ENCODE data around the gene LUZP2.
"Not testable (repeated sequence)": the region's sequence is repeated elsewhere in the genome, so short reads cannot be mapped to it uniquely, and the experiment has no call there.

The LUZP2 gene

DNA sequence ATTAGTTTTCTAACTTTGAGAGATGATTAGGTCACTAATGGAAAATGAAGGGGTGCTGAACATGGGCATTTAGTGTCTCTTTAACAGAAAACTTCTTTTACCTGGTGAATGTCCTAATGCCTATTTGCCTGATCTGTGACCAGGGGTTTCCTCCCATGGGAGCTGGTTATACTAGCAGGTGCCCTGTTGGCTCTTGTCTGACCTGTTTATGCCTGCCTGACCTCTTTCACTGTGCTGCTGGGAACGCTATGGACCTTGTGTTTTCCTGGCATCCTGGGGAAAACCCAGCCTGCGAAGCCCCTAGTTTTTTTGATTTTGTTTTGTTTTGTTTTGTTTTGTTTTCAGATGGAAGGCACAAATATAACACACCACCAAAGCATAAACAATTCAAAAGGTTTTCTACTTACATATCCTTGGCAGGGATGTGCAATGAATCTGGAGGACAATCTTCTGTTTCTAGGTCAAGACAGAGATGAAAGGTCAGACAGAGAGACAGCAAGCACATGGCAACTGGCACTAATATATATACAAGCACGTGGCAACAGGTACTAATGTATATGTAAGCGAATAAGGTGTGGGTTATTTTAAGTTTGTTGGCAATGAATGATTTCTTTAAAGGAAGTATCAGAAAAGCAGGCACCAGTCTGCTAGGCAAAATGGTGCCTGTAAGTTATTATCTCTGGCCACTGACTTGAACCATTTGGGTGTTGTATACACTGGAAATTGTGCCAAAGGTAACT is 390.2 kb downstream of the LUZP2 start:
- Histone ChIP-seq H2BK120ac (ENCODE audit: insufficient read depth, low read length, poor library complexity) (no peak overlapping the region), H3K4me3 (ENCODE audit: low read depth, low read length) (no peak overlapping the region), H4K91ac (ENCODE audit: low read depth, low read length) (no peak overlapping the region), H3K4me1 (ENCODE audit: control insufficient read depth in 1 of 2, insufficient read depth in 2 of 2, low read length in 2 of 2) (no peaks in the 10 kb centered on the region), H3K79me2 (ENCODE audit: control insufficient read depth, insufficient read depth, low read length, poor library complexity) (no peaks in the 10 kb centered on the region), H3K4me2 (ENCODE audit: low read length) (no peak overlapping the region), H3K9me3 (ENCODE audit: insufficient read depth, low read depth, low read length) (no peaks in the 10 kb centered on the region), H3K27ac (ENCODE audit: low read depth, low read length) (no peak overlapping the region), H2AK5ac (ENCODE audit: low read length) (no peak overlapping the region), H2BK12ac (ENCODE audit: low read length) (no peak overlapping the region), H3K4ac (ENCODE audit: low read depth, low read length) (no peak overlapping the region), H2BK5ac (ENCODE audit: low read depth, low read length, poor library complexity) (no peak overlapping the region), H3K23ac (ENCODE audit: low read length) (no peak overlapping the region), H3K9ac (ENCODE audit: low read length) (no peak overlapping the region), H3K79me1 (ENCODE audit: low read length) (no peaks in the 10 kb centered on the region), H3K27me3 (ENCODE audit: insufficient read depth, low read length) (no peaks in the 10 kb centered on the region), H3K14ac (ENCODE audit: low read length) (no peak overlapping the region), H2AFZ (ENCODE audit: insufficient read depth, low read length, poor library complexity) (no peak overlapping the region), H3K36me3 (ENCODE audit: control insufficient read depth in 1 of 2, insufficient read depth in 2 of 2, low read length in 2 of 2) (no peaks in the 10 kb centered on the region), H4K8ac (ENCODE audit: low read depth, low read length) (no peak overlapping the region), H3K18ac (ENCODE audit: low read length) (no peak overlapping the region), H4K12ac (ENCODE audit: low read depth, low read length) (no peak overlapping the region)
- 100% methylated on average over 1 of the region's 4 CpGs for WGBS (ENCODE audit: extremely low coverage, insufficient coverage, insufficient read length)
- DNase-seq: no peak

DNA sequence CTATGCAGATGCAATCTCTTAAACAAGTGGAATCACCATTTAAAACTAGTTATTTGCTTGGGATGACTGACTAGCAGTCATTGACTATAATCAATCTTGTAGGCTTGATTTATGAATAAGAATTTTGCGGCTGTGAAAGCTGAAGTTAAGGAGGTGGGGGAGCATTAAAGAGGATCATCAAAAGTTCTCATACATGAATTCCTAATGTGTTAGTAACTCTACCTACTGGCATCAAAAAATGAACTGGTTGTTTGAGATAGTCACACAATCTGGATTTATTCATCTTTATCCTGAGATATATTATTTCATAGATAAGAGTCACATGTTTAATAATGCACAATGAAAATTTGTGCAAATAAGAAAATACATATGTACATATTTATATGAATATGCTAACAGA is 393.6 kb downstream of the LUZP2 start:
- H3K27ac ChIP-seq (ENCODE audit: low read depth, low read length): no peak overlapping the region
- H4K12ac ChIP-seq (ENCODE audit: low read depth, low read length): no peak overlapping the region
- no peak overlapping the region for H2BK12ac ChIP-seq (ENCODE audit: low read length)
- H3K9ac ChIP-seq (ENCODE audit: low read length): no peak overlapping the region
- no peak overlapping the region for H4K8ac ChIP-seq (ENCODE audit: low read depth, low read length)
- H2AK5ac ChIP-seq (ENCODE audit: low read length): no peak overlapping the region
- H2AFZ ChIP-seq (ENCODE audit: insufficient read depth, low read length, poor library complexity): no peak overlapping the region
- no peaks in the 10 kb centered on the region for H3K4me1 ChIP-seq (ENCODE audit: control insufficient read depth in 1 of 2, insufficient read depth in 2 of 2, low read length in 2 of 2)
- H3K4ac ChIP-seq (ENCODE audit: low read depth, low read length): no peak overlapping the region
- H3K4me3 ChIP-seq (ENCODE audit: low read depth, low read length): no peak overlapping the region
- no peak overlapping the region for H3K18ac ChIP-seq (ENCODE audit: low read length)
- no peaks in the 10 kb centered on the region for H3K79me2 ChIP-seq (ENCODE audit: control insufficient read depth, insufficient read depth, low read length, poor library complexity)
- no peaks in the 10 kb centered on the region for H3K27me3 ChIP-seq (ENCODE audit: insufficient read depth, low read length)
- no peak overlapping the region for H2BK120ac ChIP-seq (ENCODE audit: insufficient read depth, low read length, poor library complexity)
- no peak overlapping the region for H2BK5ac ChIP-seq (ENCODE audit: low read depth, low read length, poor library complexity)
- no peaks in the 10 kb centered on the region for H3K36me3 ChIP-seq (ENCODE audit: control insufficient read depth in 1 of 2, insufficient read depth in 2 of 2, low read length in 2 of 2)
- no CpG with 5 or more reads among the region's 1 CpG for WGBS (ENCODE audit: extremely low coverage, insufficient coverage, insufficient read length)
- no peak overlapping the region for H4K91ac ChIP-seq (ENCODE audit: low read depth, low read length)
- H3K4me2 ChIP-seq (ENCODE audit: low read length): no peak overlapping the region
- H3K14ac ChIP-seq (ENCODE audit: low read length): no peak overlapping the region
- H3K23ac ChIP-seq (ENCODE audit: low read length): no peak overlapping the region
- H3K9me3 ChIP-seq (ENCODE audit: insufficient read depth, low read depth, low read length): no peaks in the 10 kb centered on the region
- DNase-seq: no peak
- H3K79me1 ChIP-seq (ENCODE audit: low read length): no peaks in the 10 kb centered on the region

DNA sequence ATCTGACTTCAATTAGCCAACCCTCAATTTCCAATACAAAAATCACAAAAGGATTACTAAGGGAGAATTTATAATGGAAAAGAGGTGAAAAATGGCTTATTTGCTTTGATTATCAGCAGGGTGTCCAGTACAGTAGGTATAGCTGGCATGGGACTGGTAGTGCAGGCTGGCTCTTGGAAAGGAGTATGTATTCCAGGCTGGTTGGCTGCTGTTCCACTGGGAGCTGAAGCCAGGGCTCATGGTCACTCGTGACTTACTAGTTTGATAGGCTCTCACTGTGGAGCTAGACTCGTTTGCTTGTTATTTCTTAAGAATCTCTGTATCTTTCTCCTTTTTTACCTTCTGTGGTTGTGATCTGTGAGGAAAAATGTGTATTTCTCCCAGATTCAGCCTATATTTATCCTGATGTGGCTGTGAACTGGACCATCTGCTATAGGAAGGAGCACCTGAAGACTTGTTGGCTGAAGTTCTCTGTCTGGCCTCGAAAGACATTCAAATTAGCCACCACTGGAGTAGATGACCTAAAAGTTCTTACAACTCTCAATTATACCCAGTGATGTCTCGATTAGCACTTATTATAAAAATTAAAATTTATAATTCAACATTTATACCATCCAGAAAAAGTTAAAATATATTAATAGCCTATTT is 395.1 kb downstream of the LUZP2 start:
- H3K4me1 ChIP-seq (ENCODE audit: control insufficient read depth in 1 of 2, insufficient read depth in 2 of 2, low read length in 2 of 2); H2AK5ac ChIP-seq (ENCODE audit: low read length); H3K79me1 ChIP-seq (ENCODE audit: low read length); H3K9me3 ChIP-seq (ENCODE audit: insufficient read depth, low read depth, low read length); H3K18ac ChIP-seq (ENCODE audit: low read length); H3K27ac ChIP-seq (ENCODE audit: low read depth, low read length); H2BK5ac ChIP-seq (ENCODE audit: low read depth, low read length, poor library complexity); H3K4me3 ChIP-seq (ENCODE audit: low read depth, low read length); H3K14ac ChIP-seq (ENCODE audit: low read length); H4K8ac ChIP-seq (ENCODE audit: low read depth, low read length); DNase-seq; H3K36me3 ChIP-seq (ENCODE audit: control insufficient read depth in 1 of 2, insufficient read depth in 2 of 2, low read length in 2 of 2); H3K79me2 ChIP-seq (ENCODE audit: control insufficient read depth, insufficient read depth, low read length, poor library complexity); H4K91ac ChIP-seq (ENCODE audit: low read depth, low read length); H3K27me3 ChIP-seq (ENCODE audit: insufficient read depth, low read length); H3K23ac ChIP-seq (ENCODE audit: low read length); H3K4ac ChIP-seq (ENCODE audit: low read depth, low read length); H2AFZ ChIP-seq (ENCODE audit: insufficient read depth, low read length, poor library complexity); H4K12ac ChIP-seq (ENCODE audit: low read depth, low read length); H3K4me2 ChIP-seq (ENCODE audit: low read length); H3K9ac ChIP-seq (ENCODE audit: low read length); H2BK12ac ChIP-seq (ENCODE audit: low read length); H2BK120ac ChIP-seq (ENCODE audit: insufficient read depth, low read length, poor library complexity): not testable (repeated sequence)
- WGBS (ENCODE audit: extremely low coverage, insufficient coverage, insufficient read length): no CpG with 5 or more reads among the region's 4 CpGs

DNA sequence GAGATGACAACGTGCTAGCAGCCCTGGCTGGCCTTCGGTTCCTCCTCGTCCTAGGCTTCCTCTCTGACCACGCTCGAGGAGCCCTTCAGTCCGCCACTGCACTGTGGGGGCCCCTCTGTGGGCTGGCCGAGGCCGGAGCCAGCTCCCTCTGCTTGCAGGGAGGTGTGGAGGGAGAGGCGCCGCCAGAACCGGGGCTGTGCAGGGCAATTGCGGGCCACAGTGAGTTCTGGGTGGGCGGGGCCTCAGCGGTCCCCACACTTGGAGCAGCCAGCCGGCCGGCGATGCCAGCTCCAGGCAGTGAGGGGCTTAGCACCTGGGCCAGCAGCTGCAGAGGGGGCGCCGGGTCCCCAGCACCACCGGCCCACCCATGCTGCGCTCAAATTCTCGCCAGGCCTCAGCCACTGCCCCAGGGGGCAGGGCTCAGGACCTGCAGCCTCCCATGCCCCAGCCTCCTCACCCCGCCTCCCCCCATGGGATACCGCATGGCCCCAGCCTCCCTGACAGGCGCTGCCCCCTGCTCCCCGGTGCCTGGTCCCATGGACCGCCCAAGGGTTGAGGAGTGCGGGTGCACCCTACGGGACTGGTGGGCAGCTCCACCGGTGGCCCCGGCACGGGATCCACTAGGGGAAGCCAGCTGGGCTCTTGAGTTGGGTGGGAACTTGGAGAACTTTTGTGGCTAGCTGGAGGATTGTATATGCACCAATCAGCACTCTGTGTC is 399.4 kb downstream of the LUZP2 start:
- Histone ChIP-seq H3K9ac (ENCODE audit: low read length) (no peak overlapping the region), H3K36me3 (ENCODE audit: control insufficient read depth in 1 of 2, insufficient read depth in 2 of 2, low read length in 2 of 2) (no peaks in the 10 kb centered on the region), H3K27me3 (ENCODE audit: insufficient read depth, low read length) (no peaks in the 10 kb centered on the region), H4K12ac (ENCODE audit: low read depth, low read length) (no peak overlapping the region), H4K8ac (ENCODE audit: low read depth, low read length) (no peak overlapping the region), H2BK120ac (ENCODE audit: insufficient read depth, low read length, poor library complexity) (no peak overlapping the region), H2BK12ac (ENCODE audit: low read length) (no peak overlapping the region), H2AFZ (ENCODE audit: insufficient read depth, low read length, poor library complexity) (no peak overlapping the region), H3K79me2 (ENCODE audit: control insufficient read depth, insufficient read depth, low read length, poor library complexity) (no peaks in the 10 kb centered on the region), H4K91ac (ENCODE audit: low read depth, low read length) (no peak overlapping the region), H3K27ac (ENCODE audit: low read depth, low read length) (no peak overlapping the region), H3K23ac (ENCODE audit: low read length) (no peak overlapping the region), H3K14ac (ENCODE audit: low read length) (no peak overlapping the region), H3K4ac (ENCODE audit: low read depth, low read length) (no peak overlapping the region), H3K9me3 (ENCODE audit: insufficient read depth, low read depth, low read length) (peaks cover 1% of the 10 kb centered on the region), H3K4me1 (ENCODE audit: control insufficient read depth in 1 of 2, insufficient read depth in 2 of 2, low read length in 2 of 2) (no peaks in the 10 kb centered on the region), H3K4me3 (ENCODE audit: low read depth, low read length) (no peak overlapping the region), H2BK5ac (ENCODE audit: low read depth, low read length, poor library complexity) (no peak overlapping the region), H3K79me1 (ENCODE audit: low read length) (no peaks in the 10 kb centered on the region), H3K18ac (ENCODE audit: low read length) (no peak overlapping the region), H3K4me2 (ENCODE audit: low read length) (no peak overlapping the region), H2AK5ac (ENCODE audit: low read length) (no peak overlapping the region)
- no peak for DNase-seq
- no CpG with 5 or more reads among the region's 32 CpGs for WGBS (ENCODE audit: extremely low coverage, insufficient coverage, insufficient read length)

All from trophoblast cell (in vitro differentiated cells and primary cell).